Endometrial microvascular endothelial cells (primary cell): ENCODE results near the gene NNAT. TPM values are rescaled to one million over a fixed set of nuclear protein-coding genes. Genes with fewer than 3 reads are reported as not detected.

Source experiments
- total RNA-seq: library from RNA; depleted of rRNA; stranded (reverse); fragments of >200 nt; gene quantifications from one replicate; pipeline ENCODE4 v1.2.3, GENCODE V29; 2015; ENCODE audit errors: inconsistent ontology term

The NNAT gene
- total RNA-seq, 1 donor from 2014 or later = not detected

Other genes starting within 250 kb of the NNAT start
- 22.2 TPM for gene MANBAL, start 231.6 kb upstream of the NNAT start, total RNA-seq
- 9.2 TPM for gene SRC, start 175.1 kb upstream of the NNAT start, total RNA-seq
- 64.0 TPM for gene BLCAP, start 6.6 kb downstream of the NNAT start, total RNA-seq
- 45.2 TPM for gene CTNNBL1, start 172.8 kb downstream of the NNAT start, total RNA-seq